Measurements from ENCODE around the gene TNK1. TPM values are rescaled to one million over a fixed set of nuclear protein-coding genes. Genes with fewer than 3 reads are reported as not detected.

TNK1 gene
- total RNA-seq, 1 experiment from 2014 or later, result 10.1 TPM

- Histone ChIP-seq H3K9ac (ENCODE audit: extremely low read depth, insufficient read length, low read length) (no peak overlapping the region), H3K14ac (ENCODE audit: insufficient read depth, low read length) (no peak overlapping the region), H3K27me3 (ENCODE audit: insufficient read depth, low read length) (no peaks in the 10 kb centered on the region), H2AK5ac (ENCODE audit: insufficient read length, low read length) (no peak overlapping the region), H3K23ac (ENCODE audit: insufficient read length, low read depth, low read length) (no peak overlapping the region), H4K5ac (ENCODE audit: insufficient read length, low read depth, low read length) (no peak overlapping the region), H3K27ac (ENCODE audit: insufficient read length, low read depth, low read length) (no peak overlapping the region), H2BK12ac (ENCODE audit: insufficient read length, low read depth, low read length) (no peak overlapping the region), H3K4me1 (ENCODE audit: insufficient read depth, low read length) (no peaks in the 10 kb centered on the region; the same call in 1 of the 2 replicates), H3K9me3 (ENCODE audit: control insufficient read depth, low read depth, low read length) (no peaks in the 10 kb centered on the region), H3T11ph (ENCODE audit: low read length) (no peak overlapping the region), H3K4me2 (ENCODE audit: insufficient read depth, insufficient read length, low read length) (no peak overlapping the region), H4K20me1 (ENCODE audit: control insufficient read depth, insufficient read depth, insufficient read length) (no peaks in the 10 kb centered on the region), H4K91ac (ENCODE audit: insufficient read length, low read depth, low read length) (no peak overlapping the region), H2BK20ac (ENCODE audit: low read depth, low read length, poor library complexity, severe bottlenecking) (no peak overlapping the region), H2AFZ (ENCODE audit: low read length) (no peak overlapping the region), H3K4ac (ENCODE audit: low read depth, low read length) (no peak overlapping the region), H2BK5ac (ENCODE audit: insufficient read length, low read length) (no peak overlapping the region), H3K18ac (ENCODE audit: insufficient read length, low read depth, low read length) (no peak overlapping the region), H4K8ac (replicated peaks; ENCODE audit: insufficient read length, low read depth, low read length) (no peak overlapping the region), H2BK15ac (ENCODE audit: low read depth, low read length) (no peak overlapping the region), H3K79me2 (ENCODE audit: insufficient read depth, low read length) (no peaks in the 10 kb centered on the region), H2BK120ac (ENCODE audit: low read depth, low read length, poor library complexity, severe bottlenecking) (no peak overlapping the region), H3K79me1 (ENCODE audit: insufficient read depth, low read depth, low read length, poor library complexity, severe bottlenecking) (no peaks in the 10 kb centered on the region), H3K23me2 (ENCODE audit: insufficient read length, low read depth, low read length, poor library complexity, severe bottlenecking) (peaks cover 5% of the 10 kb centered on the region), H3K56ac (ENCODE audit: insufficient read length, low read depth, low read length) (no peak overlapping the region)
- TF ChIP-seq CTCF (conservative IDR thresholded peaks at IDR 0.05), result no peak
- peaks cover 16 to 26% (median 25%) of the 10 kb centered on the region in 3 experiments for H3K36me3 Mint-ChIP-seq (ENCODE audit: insufficient read depth in 1 of 3, low read depth in 3 of 3)
- DNase-seq, result no peak
- WGBS (ENCODE audit: extremely low coverage, insufficient read length, low lambda C conversion rate), result no CpG with 5 or more reads among the region's 13 CpGs
- H3K4me1 Mint-ChIP-seq, result peaks cover 24 to 32% of the 10 kb centered on the region in 2 experiments
- peaks cover 0 to 2% of the 10 kb centered on the region in 2 experiments; a peak in 1 of 5 replicates for H3K9me3 Mint-ChIP-seq
- H3K4me3 Mint-ChIP-seq, result peak overlapping the region in 1 of 2 experiments; percentile 96; a peak in 3 of 5 replicates
- H3K27me3 Mint-ChIP-seq (ENCODE audit: low read depth), result no peaks in the 10 kb centered on the region
- H3K27ac Mint-ChIP-seq, result peak overlapping the region in 1 of 3 experiments; percentile 24; a peak in 2 of 7 replicates
Measured at GRCh38 chr17:7407082-7407481, 26.2 kb downstream of the TNK1 start.

All from H9 (cell line).